Testis (tissue), 2 donors: ENCODE data around the gene NOVA1.

ENCODE experiments used
- POLR2A ChIP-seq: fragments of 450-650 bp; IDR thresholded peaks from one replicate; pipeline ENCODE4 v1.6.1; 2017; ENCODE audit warnings: antibody characterized with exemption, mild to moderate bottlenecking, moderate library complexity
- TF ChIP-seq, protein P1 (sequence below), 3 experiments: fragments of 450-650 bp in 2 of 3; fragments of 200-600 bp in 1 of 3; sonication (generic) in 1 of 3; IDR thresholded peaks; one replicate each; pipeline ENCODE4 v1.5.1; 2016 to 2019; ENCODE audit warnings: antibody characterized with exemption in 3 of 3, mild to moderate bottlenecking in 2 of 3, moderate library complexity in 1 of 3

DNA sequence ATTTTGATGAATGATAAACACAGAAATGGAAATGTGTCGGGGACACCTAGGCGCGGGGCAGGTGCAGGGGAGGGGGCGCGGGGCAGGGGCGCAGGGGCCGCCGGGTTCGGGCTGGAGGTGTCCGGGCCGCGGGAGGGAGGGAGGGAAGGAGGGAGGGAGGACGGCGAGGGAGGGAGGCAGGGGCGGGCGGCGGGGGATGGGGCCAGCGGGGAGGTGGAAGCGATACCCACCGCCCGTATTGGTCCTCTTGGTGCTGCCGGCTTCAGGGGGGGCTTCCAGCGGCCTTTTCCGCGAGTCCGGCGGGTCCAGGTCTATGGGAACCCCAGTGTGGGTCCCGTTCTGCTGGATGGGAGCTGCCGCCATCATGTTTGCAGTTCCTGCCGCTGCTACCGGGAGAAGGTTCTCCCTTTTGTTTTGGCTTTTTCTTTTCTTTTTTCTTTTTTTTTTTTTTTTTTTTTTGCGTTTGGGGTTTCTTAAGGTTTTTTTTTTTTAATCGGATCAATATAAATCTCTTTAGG is 703 bp downstream of the NOVA1 start:
- TF ChIP-seq POLR2A, result no peak
- TF ChIP-seq, protein P1, sequence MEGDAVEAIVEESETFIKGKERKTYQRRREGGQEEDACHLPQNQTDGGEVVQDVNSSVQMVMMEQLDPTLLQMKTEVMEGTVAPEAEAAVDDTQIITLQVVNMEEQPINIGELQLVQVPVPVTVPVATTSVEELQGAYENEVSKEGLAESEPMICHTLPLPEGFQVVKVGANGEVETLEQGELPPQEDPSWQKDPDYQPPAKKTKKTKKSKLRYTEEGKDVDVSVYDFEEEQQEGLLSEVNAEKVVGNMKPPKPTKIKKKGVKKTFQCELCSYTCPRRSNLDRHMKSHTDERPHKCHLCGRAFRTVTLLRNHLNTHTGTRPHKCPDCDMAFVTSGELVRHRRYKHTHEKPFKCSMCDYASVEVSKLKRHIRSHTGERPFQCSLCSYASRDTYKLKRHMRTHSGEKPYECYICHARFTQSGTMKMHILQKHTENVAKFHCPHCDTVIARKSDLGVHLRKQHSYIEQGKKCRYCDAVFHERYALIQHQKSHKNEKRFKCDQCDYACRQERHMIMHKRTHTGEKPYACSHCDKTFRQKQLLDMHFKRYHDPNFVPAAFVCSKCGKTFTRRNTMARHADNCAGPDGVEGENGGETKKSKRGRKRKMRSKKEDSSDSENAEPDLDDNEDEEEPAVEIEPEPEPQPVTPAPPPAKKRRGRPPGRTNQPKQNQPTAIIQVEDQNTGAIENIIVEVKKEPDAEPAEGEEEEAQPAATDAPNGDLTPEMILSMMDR (IDR thresholded peaks at IDR 0.05), result no peak
